Breast epithelium (tissue), 3 donors: ENCODE results near the gene GREB1.

Experiments used
- CTCF ChIP-seq, 3 donors: fragments of 450-650 bp; IDR thresholded peaks; one replicate each; pipeline ENCODE4 v1.5.1; 2016 to 2017; ENCODE audit warnings: antibody characterized with exemption in 3 of 3, mild to moderate bottlenecking in 3 of 3, moderate library complexity in 3 of 3
- POLR2A ChIP-seq: fragments of 450-650 bp; IDR thresholded peaks from one replicate; pipeline ENCODE4 v1.6.1; 2016; ENCODE audit warnings: antibody characterized with exemption, mild to moderate bottlenecking, moderate library complexity

- TF ChIP-seq POLR2A: no peak
- TF ChIP-seq CTCF (IDR thresholded peaks at IDR 0.05): no peak
Observed at GRCh38 chr2:11602563-11603204, 68.8 kb downstream of the GREB1 start.
